GM18502 (cell line): ENCODE data around the gene AFAP1.

Source experiments
- ATAC-seq: cut with Tn5 transposase; IDR thresholded peaks from one replicate; pipeline ENCODE4 v1.9.1; 2021; ENCODE audit warnings: mild to moderate bottlenecking; ENCODE audit not compliant: unreplicated experiment, poor library complexity

The AFAP1 gene

DNA sequence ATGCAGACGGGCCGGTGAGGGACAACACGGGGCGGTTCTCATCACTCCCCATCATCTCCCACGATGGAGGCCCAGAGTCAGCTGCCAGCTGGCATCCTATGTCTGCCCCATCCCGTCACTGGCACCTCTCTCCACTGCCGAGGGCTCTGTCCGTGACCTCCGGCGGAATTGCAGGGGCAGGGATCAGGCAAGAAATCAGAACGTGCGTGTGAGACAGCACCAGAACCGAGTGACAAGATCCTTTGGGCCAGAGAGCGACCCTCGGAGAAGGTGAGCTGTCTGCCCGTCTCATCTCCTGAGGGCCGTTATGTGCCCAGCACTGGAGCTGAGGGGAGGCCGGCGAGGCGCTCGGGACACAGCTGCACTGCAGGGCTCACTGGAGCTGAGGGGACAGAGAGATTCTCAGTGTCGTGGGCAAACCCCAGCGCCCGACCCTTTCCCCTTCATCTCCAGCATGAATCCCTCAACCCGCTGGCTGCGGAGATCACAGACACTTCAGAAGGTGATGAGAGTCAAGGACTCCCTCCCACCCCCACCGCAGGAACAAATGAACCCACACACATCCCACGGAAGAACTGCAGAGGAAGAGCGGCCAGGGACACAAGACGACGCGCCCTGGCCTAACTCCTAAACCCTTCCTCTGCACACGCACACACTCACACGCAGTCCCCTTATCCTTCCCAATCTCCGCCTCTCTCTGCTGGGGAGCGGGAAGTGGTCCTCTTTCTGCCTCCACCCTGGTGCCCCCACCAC lies 128.7 kb downstream of the AFAP1 start:
- no peak for ATAC-seq

DNA sequence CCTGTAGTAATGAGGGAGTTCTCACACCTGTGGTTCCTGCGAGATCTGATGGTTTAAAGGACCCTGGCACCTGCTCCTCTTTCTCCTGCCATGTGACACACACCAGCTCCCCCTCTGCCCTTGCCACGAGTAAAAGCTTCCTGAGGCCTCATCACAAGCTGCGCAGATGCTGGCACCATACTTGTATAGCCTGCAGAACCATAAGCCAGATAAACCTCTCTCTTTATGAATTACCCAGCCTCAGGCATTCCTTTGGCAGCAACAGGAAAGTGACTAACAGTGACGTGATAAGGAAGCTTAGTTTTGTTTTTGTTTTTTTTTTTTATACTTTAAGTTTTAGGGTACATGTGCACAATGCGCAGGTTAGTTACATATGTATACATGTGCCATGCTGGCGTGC lies 130.9 kb downstream of the AFAP1 start:
- ATAC-seq: no peak

DNA sequence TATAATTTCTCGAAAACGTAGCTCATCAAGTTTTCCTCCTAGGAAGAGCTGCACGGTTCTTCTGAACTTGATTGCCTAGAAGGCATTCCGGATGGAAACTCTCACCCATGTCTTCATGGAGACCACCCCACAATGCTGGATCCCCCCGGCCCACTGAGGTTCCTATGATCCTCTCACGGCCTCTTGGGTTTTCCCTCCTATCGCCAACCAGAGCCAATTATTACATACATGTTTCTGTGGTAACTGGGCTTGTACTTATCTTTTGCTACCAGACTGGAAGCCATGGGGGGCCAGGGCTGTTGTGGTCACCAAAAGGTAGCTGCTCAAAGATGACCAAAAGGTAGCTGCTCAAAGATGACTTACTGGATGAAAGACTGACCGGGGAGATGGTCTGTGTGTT lies 131.5 kb downstream of the AFAP1 start:
- no peak for ATAC-seq

DNA sequence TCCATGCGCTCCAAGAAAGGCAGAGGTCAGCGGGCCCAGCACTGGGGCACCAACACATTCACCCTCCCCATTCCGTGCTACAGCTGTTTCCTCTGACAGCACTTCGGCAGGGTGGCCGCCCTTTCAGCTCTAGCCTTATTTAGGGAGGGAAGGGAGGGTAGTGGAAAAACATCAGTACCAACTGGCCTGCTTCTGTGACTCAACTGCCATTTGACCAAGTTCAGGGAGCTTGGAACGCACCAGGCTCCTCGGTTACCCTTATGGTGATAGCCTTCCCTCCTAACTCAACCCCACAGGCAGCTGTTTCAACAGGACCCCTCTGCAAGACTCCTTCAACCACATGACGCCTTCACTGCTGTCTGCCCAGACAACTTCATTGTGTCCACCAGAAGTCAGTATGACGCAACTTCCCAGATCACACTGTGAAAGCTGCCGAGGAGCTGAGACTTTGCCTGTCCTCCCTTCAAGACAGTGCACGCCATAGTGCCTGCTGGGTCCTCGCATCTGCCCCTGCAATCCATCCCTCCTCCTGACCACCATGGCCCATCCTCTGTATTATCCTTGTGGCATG lies 132.2 kb downstream of the AFAP1 start:
- no peak for ATAC-seq

DNA sequence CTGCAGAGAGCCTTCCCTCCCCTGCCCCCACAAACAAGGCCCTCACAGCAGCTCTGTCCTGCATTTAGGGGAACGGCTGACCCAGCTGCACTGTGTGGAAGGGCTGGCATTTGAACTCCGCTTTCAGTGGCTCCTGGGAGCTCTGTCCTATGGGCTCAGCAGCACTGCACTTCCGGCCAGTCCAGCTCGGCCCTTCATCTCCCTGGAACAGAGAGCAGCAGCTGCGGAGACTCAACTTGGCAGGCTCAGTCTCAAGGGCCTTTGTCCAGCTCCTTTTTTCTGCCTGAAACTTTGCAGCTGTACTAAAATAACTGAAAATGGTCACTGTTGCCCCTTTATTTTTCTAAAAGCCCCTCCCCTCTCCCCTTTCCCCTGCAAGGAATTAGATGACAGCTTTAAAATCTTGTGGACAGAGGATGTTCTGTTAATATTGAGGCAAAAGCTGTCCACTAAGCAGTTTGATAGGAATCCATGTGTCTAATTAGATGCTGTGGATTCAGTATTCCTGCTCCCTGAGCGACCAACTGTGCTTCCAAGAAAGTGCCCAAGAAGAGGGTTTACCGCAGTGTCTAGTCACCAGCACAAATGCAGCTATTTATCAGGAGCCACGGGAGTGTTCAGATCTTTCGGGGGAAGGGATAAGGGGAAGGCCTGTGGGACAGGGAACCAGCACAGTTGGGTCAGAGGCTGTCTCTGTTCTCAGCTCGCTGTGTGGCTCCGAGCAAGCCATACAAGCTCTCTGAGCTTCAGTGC lies 133.1 kb downstream of the AFAP1 start:
- no peak for ATAC-seq

DNA sequence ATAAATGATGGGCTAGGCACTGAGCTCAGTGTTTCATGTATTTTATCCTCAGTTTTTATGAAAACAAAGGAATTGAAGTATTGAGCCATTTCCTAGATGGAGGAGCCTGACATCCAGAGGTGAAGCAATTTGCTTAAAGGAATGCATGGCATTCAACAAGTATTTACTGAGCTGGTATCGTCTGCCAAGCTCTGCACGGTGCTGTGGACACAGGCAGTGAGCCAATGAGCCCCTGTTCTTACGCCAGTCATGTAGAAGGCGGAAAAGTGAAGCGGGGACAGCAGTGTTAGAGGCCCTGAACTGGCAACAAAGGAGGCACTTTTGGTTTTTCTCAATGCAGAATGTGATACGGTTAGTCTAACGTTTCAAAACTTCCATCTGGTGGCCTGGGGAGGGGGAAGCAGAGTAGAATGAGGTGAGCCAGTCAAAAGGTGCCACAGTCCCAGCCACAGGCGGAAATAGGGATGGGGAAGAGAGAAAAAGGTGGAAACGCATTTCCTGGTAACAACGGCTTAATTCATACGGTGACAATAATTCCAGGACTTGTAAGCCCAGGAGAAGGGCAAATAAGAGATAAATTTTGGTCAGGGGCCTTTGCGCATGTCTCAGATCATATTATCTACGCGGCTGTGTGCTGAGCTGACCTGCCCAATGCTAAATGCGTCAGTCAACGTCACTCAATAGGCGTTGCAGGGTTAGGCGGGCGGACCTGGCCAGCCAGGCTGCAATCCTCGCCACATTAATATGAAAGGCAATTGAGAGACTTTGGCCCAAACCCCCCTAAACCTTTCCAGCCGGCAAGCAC lies 133.9 kb downstream of the AFAP1 start:
- ATAC-seq: no peak

DNA sequence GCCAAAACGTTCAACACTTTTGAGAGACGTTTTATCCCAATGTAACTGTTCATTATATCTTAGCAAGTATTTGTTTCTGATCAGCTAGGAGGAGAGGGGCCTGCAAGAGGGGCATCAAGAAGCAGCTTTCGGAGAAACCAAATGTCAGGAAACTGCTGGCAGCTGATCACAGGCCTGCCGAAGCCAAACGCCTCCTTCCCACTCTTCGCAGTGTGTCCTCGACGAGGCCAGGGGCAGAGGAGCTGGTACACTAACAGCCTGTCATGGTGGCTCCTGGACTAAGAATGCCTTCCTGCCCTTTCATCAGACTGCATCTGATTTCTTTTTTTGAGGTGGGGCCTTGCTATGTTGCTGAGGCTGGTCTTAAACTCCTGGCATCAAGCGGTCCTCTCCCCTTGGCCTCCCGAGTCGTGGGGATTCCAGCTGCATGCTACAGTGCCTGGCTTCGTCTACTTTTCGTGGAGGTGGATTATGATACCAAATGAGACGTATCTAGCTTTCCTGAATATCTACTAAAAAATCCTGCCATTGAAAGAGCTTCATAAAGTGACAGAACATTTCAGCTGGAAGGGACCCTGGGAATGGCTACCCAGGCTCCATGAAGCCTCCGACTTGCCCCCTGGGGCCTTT lies 134.8 kb downstream of the AFAP1 start:
- no peak for ATAC-seq

DNA sequence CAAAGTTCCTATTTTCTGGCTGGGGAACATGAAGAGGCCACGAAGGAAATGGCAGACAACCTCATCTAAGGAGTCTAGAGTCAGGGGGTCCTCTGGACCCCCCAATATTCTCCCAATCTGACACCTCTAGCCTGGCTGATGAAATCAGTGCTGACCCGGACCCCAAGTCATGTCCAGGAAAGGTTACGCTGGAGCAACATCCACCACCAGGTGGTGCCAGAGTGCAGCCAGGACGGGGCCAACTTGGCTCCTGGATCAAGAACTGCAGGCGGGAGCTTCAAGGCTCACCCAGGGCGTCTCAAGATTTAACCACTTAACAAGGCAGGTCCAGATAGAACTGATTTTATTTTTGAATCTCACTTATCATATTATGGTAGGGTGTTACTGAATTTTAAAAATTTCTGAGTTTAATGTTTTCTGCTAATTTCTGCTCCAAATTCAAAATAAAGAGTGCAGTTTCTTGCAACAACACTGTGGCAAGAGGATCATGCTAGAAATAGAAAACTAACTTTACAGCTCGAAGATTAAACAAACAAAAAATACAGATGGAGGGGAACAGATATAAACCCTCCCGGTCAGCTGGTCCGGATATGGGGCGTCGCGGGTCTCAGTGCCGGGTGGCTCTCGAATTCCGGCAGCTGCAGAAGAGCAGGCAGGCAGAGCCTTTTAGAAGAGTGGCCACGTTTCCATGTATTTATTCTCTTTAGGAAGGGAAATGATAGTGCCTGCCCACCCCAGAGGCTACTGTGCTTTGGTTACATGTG lies 135.5 kb downstream of the AFAP1 start:
- peak; percentile 59 for ATAC-seq

- no peak for ATAC-seq
Observed at GRCh38 chr4:7803371-7803770, 136.3 kb downstream of the AFAP1 start.

DNA sequence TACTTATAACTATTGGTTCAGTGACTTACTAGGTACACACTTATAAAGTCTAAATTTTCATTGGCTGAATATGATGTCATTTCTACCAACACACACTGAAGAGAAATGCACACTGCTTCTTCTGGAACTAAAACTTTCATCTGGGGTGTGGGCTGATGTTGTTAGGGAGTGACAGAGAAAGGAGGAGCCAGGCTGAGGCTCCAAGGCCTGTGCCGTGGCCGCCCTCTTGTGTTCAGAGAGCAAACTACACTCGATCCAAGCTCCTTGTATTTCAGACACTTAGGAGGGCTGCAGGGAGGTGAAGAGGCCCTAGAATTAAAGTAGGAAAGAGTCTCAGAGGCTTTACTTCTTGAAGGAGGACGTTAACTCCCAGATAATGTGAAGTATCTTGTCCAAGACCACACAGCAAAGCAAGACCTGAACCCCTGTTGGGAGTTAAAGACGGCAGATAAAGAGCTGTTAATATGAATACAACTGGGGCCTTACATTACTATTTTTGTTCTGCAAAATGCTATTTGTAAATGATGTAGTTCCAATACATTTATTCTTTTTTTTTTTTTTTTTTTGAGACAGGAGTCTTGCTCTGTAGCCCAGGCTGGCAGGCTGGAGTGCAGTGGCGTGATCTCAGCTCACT lies 137.5 kb downstream of the AFAP1 start:
- peak; percentile 86 for ATAC-seq

- ATAC-seq: no peak
Observed at GRCh38 chr4:7801641-7802040, 138.0 kb downstream of the AFAP1 start.

GRCh38 chr4:7801001-7801400 lies 138.7 kb downstream of the AFAP1 start:
- ATAC-seq: no peak

- ATAC-seq: no peak
Observed at GRCh38 chr4:7800410-7800809, 139.3 kb downstream of the AFAP1 start.

GRCh38 chr4:7799736-7800135 lies 139.9 kb downstream of the AFAP1 start:
- no peak for ATAC-seq

DNA sequence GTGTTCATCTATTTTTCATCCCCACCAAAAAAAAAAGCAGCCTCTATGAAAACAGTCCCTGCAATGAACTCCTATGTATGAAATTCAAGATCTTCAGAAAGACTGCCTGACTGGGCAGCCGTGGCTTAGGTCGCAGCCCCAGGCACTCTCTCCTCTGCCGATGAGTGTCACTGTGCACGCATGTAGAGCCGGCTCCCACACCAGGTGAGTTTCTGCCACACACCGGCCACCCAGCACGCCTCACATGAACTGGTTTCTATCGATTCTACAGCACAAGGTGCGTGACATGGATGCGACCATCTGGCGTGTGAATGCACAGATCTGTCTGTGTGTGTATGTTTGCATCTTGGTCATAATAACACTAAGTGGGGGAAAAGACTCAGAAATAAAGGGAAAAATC lies 140.4 kb downstream of the AFAP1 start:
- no peak for ATAC-seq

DNA sequence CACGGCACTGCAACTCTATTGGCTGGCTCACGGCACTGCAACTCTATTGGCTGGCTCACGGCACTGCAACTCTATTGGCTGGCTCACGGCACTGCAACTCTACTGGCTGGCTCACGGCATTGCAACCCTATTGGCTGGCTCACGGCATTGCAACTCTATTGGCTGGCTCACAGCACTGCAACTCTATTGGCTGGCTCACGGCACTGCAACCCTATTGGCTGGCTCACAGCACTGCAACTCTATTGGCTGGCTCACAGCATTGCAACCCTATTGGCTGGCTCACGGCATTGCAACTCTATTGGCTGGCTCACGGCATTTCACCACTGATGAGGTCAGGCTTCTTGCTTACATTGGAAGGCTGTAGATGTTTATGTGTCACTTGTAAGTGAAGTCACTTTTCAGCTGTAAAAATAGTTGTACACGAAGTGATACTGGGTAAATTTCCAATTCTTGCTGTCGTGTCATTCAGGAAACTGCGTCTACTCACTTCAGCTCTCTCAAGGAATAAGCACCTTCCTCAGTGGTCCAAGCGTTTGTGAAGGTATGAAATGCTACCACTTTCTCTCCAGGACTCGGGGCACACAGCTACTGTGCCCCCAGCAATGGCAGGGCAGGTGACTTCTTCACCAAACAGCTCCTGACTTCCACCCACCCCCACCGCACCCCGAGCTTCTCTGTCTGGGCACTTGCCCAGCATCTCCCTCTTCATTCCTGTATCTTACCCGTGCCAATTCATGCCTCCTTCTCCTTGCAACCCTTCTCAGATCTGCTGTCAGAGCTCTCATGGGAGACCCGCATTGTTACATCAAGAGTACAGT lies 141.3 kb downstream of the AFAP1 start:
- ATAC-seq: no peak

GRCh38 chr4:7797330-7797729 lies 142.3 kb downstream of the AFAP1 start:
- no peak for ATAC-seq

GRCh38 chr4:7795983-7796382 lies 143.7 kb downstream of the AFAP1 start:
- ATAC-seq: no peak
